BJ (cell line): ENCODE data around the gene PFN3. TPM values are rescaled to one million over a fixed set of nuclear protein-coding genes. Genes with fewer than 3 reads are reported as not detected.

ENCODE experiments used
- CTCF ChIA-PET: fragments of 350-600 bp; formaldehyde crosslinking; extraction: SDS; loops from one replicate; lab custom pipeline; 2021; ENCODE audit warnings: antibody characterized with exemption, inconsistent platforms; lab: Yijun Ruan, JAX
- POLR2A ChIA-PET: fragments of 300-600 bp; sonication (Branson Sonifier 250); formaldehyde crosslinking; extraction: SDS; loops from one replicate; lab custom pipeline; 2021; ENCODE audit warnings: antibody characterized with exemption; lab: Charles Lee
- DNase-seq: peaks from one replicate; pipeline ENCODE4 v3.0.0-alpha.2; 2011; ENCODE audit warnings: low read depth
- H3K27me3 ChIP-seq: 2 replicates; pipeline ENCODE4 v1.6.0; 2011; ENCODE audit warnings: low read length; ENCODE audit not compliant: control insufficient read depth, insufficient read depth
- H3K36me3 ChIP-seq: 2 replicates; pipeline ENCODE4 v1.5.1; 2011; ENCODE audit warnings: low read length; ENCODE audit not compliant: control insufficient read depth, insufficient read depth
- H3K4me3 ChIP-seq: 2 replicates; pipeline ENCODE4 v1.5.1; 2011; ENCODE audit warnings: low read depth, mild to moderate bottlenecking, control low read depth, low read length
- CTCF ChIP-seq: IDR thresholded peaks from 2 replicates; pipeline ENCODE4 v1.5.1; 2011; ENCODE audit warnings: low read depth, mild to moderate bottlenecking, control low read depth, inconsistent platforms, low read length, moderate library complexity; ENCODE audit not compliant: insufficient read depth
- polyA plus RNA-seq: library from polyadenylated mRNA; depleted of rRNA; stranded (reverse); fragments of >200 nt; gene quantifications from 2 replicates; pipeline ENCODE4 v1.2.3, GENCODE V29; 2011

The PFN3 gene
- polyA plus RNA-seq, 1 experiment, result not detected

GRCh38 chr5:177386542-177386941, 13.9 kb downstream of the PFN3 start:
- DNase-seq, result no peak
- no peak overlapping the region for H3K4me3 ChIP-seq
- peaks cover 23% of the 10 kb centered on the region for H3K27me3 ChIP-seq
- POLR2A ChIA-PET, result no interaction called here
- CTCF ChIA-PET, result interaction anchor here (0.8 to 9.6 kb wide), 9 partner anchors 11 to 77 kb away, joined by 3 to 217 read pairs (median 3); partner anchors contain the start of gene PRR7
- H3K36me3 ChIP-seq, result no peaks in the 10 kb centered on the region
- TF ChIP-seq CTCF, result no peak

- H3K4me3 ChIP-seq, result no peak overlapping the region
- H3K27me3 ChIP-seq, result peaks cover 25% of the 10 kb centered on the region
- no peaks in the 10 kb centered on the region for H3K36me3 ChIP-seq
- ChIA-PET POLR2A (no interaction called here), CTCF (interaction anchor here (0.6 to 9.6 kb wide), 7 partner anchors 9 to 76 kb away, joined by 3 to 217 read pairs (median 4); partner anchors contain the start of gene PRR7)
- DNase-seq, result no peak
- no peak for TF ChIP-seq CTCF
Observed at GRCh38 chr5:177385720-177386119, 14.7 kb downstream of the PFN3 start.

GRCh38 chr5:177384134-177384533, 16.3 kb downstream of the PFN3 start, which contains the start of gene SLC34A1:
SLC34A1 (plus strand) TSS chr5:177384434; CDS start chr5:177385742, 1,308 bp downstream.
- H3K36me3 ChIP-seq, result no peaks in the 10 kb centered on the region
- H3K27me3 ChIP-seq, result peaks cover 25% of the 10 kb centered on the region
- no peak for DNase-seq
- ChIA-PET CTCF (interaction anchor here (1.1 to 3.4 kb wide), 5 partner anchors 14 to 271 kb away, joined by 3 to 13 read pairs (median 4); no protein-coding TSS in a partner anchor), POLR2A (no interaction called here)
- TF ChIP-seq CTCF, result no peak
- no peak within 1 kb of the TSS for H3K4me3 ChIP-seq

DNA sequence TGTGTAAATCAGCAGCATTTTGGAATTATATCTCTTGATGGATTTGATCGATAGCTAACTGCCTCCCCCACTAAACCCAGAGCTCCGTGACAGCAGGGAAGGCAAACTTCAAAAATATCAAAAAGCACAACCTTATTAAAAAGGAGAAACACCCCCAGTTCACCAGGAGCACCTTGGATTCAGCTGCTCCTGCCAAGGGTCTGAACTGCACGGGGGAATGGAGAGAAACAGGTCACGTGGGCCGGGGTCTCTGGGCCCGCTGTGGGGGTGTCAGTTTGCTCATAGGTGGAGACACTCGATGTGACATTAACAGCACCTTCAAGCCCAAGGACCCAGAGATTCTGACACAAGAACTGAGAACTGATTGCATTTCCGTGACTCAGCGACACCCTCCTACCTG, 17.3 kb downstream of the PFN3 start:
- CTCF ChIA-PET, result interaction anchor here (0.9 to 3.4 kb wide), 8 partner anchors 11 to 270 kb away, joined by 3 to 13 read pairs (median 4); partner anchors contain the start of gene DDX41
- no peak overlapping the region for H3K4me3 ChIP-seq
- peaks cover 25% of the 10 kb centered on the region for H3K27me3 ChIP-seq
- H3K36me3 ChIP-seq, result no peaks in the 10 kb centered on the region
- POLR2A ChIA-PET, result interaction anchor here (0.7 kb wide), 1 partner anchor 80 kb away, joined by 5 read pairs; no protein-coding TSS in a partner anchor
- no peak for TF ChIP-seq CTCF
- no peak for DNase-seq

DNA sequence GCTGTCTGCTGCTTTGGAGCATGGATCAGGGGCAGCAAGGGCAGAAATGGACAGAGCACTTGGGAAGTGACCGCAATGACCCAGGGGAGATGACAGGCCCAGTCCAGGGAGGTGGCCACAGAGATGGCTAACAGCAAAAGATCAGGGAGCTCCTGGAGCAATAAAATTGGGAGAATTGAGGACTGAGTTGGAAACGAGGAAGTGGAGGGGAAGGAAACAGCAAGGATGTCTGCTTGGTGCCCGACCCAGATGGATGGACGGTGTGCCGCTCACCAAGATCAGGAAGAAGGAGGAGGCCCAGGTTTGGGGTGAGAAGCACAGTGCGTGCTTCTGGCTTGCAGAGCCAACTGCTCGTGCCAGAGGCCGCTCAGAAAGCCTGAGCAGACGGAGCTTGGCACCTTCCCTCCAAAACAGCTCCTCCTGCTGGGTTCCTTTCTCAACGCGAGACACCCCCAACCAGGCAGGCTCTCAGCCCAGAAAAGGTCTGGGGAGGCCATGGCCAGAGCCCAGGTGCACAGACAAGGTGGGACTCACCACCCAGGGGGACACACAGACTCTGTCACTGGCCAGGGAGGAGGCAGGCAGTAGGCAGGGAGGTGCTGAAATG, 17.9 kb downstream of the PFN3 start:
- no peak for DNase-seq
- Histone ChIP-seq H3K4me3 (no peak overlapping the region), H3K27me3 (peaks cover 25% of the 10 kb centered on the region), H3K36me3 (no peaks in the 10 kb centered on the region)
- ChIA-PET POLR2A (no interaction called here), CTCF (interaction anchor here (0.9 to 3.4 kb wide), 7 partner anchors 10 to 269 kb away, joined by 3 to 13 read pairs (median 4); partner anchors contain the start of gene DDX41)
- peak; percentile 41; the same call in 1 of the 2 replicates for TF ChIP-seq CTCF
